Hindlimb muscle (tissue), 1 donor: ENCODE measurements around the gene PRTG. TPM values are rescaled to one million over a fixed set of nuclear protein-coding genes. Genes with fewer than 3 reads are reported as not detected.
"Not testable (repeated sequence)": the region's sequence is repeated elsewhere in the genome, so short reads cannot be mapped to it uniquely, and the experiment has no call there.

Experiments
- DNase-seq: peaks from one replicate; pipeline ENCODE4 v3.0.0-alpha.2; 2013
- polyA plus RNA-seq: library from polyadenylated mRNA; unstranded; fragments of 120-200 nt; gene quantifications from one replicate; pipeline ENCODE4 v1.2.1, GENCODE V29; 2013; ENCODE audit not compliant: insufficient read length

Gene PRTG
- polyA plus RNA-seq, 1 donor: 2.3 TPM

DNA sequence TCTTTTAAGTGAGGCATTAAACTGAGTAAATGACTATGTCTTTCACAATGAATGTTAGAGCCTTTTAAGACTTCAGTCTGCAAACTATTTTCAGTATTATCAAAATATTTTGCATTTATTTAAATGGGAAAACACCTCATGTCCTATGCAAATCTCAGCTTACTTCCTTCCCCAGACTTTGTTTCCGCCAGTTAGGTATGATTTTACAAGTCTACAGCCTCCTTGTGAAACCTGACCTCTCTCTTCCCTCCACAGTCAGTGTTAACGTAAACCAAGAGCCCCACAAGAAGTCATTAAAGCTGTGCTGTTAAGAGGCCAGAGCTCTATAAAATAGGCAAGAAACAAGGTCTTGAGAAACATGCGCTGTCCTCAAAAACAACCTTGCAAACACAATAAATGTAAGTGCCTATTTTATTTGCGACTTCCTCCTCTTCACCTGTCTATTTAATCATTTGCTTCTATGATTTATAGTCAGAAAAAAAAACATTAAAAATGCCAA lies 48.3 kb downstream of the PRTG start:
- DNase-seq: peak; percentile 4

DNA sequence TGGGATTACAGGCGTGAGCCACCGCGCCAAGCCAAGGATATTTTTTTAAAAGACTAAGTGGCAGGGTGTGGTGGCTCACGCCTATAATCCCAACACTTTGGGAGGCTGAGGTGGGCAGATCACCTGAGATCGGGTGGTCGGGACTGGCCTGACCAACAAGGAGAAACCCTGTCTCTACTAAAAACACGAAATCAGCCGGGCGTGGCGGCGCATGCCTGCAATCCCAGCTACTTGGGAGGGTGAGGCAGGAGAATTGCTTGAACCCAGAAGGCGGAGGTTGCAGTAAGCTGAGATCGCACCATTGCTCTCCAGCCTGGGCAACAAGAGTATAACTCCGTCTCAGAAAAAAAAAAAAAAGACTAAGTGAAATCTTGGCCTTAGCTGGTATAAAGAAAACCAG lies 49.8 kb downstream of the PRTG start:
- DNase-seq: not testable (repeated sequence)

DNA sequence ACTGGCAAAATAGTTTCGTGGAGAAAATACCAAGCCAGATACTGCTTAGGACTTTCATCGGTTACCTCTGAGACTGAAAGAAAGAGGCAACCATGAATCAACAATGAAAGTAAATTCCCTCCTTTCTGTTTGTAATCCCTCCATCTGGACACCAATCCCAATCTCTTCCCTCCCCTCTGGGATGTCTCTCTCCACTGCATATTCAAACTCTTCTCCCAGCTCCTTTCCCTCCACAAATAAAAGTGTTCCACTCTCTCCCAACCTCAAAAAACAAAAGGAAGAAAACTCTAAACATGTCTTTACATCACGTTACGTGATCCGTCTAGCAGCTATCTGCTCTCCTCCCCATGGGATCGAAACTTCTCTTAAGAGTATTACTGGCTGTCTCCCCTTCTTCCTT lies 55.2 kb downstream of the PRTG start:
- no peak for DNase-seq

DNA sequence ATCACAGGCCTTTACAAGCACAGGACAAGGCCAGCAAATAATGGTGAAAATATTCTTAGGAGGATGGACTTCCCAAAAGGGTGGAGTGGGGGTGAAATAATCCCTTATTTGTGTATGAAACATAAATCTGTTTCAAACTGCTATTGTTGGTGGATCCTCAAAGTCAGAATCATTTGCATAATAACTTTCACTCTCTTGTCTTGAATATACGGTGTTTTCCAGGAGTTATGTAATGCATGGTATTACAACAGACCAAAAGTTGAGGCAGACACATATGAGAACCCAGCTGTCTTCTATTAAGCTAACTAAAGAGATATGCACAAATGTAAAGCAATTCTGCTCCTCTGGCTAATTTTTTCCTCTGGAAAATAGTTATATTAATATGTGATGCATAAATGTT lies 57.7 kb downstream of the PRTG start:
- no peak for DNase-seq

DNA sequence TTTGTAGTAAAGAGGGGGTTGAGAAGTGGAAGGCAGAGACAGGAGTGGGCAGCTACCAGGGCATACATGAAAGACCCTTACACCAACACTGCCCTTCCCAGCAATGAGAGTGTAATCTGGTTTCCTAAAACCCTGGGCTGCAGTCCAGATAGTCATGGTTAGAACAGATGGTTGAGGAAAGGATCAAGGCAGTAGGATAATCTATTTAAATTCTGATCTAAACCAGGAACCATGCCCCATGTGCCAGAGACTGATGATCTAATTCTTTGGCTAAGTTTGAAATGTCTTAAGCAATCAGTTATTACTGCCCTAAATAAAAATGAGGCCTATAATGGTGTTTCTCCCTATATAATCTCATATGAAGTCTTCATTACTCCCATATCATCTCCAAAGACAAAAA lies 59.6 kb downstream of the PRTG start:
- no peak for DNase-seq

DNA sequence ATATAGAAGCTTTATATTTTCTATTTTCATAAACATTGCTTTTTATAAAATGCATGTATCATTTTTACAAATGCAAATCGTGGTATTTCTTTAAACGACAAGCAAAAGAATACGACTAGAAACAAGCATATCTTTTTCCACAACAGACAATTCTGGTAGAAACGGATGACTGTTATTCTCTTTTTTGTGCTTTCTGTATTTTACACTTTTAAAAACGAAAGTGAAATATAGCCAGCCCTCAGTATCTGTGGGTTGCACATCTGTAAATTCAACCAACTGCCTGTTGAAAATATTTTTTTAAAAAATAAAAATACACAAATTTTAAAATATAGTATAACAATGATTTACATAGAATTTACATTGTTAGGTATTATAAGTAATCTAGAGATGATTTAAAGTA lies 61.3 kb downstream of the PRTG start:
- DNase-seq: no peak

DNA sequence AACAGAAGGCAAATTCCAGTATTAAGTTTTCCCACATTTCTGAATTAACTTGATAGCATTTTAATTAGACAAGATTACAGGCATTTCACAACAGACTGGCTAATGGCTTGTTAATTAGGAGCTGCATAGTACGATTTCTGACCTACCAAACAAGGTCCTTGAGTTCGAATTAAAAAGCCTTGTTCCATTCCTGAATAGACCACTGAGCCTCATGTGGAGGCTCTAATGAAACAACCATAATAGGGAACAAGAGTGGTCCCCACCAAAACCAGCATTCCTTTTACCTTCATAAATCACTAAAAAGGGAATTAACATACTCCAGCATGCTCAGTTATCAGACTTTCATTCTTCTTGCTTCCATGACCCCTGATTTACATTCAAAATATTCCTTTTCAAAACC lies 66.4 kb downstream of the PRTG start:
- no peak for DNase-seq

DNA sequence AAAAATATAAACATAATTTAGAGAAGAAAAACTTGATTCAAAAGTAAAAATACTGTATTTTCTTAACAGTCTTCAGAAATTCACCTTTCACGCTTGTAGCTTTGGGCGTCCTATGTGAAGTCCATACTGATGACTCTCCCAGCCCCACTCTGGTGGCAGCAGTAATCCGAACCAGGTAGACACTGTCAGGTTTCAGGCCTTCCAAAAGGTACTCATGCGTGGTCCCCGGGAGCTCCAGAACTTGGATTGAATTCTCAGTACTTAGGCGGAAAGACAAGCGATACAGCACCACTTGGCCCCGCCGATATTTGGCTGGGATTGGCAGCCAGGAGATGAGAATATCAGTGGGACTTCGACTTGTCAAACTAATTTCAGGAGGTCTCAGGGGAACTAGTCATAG lies 69.7 kb downstream of the PRTG start:
- no peak for DNase-seq

DNA sequence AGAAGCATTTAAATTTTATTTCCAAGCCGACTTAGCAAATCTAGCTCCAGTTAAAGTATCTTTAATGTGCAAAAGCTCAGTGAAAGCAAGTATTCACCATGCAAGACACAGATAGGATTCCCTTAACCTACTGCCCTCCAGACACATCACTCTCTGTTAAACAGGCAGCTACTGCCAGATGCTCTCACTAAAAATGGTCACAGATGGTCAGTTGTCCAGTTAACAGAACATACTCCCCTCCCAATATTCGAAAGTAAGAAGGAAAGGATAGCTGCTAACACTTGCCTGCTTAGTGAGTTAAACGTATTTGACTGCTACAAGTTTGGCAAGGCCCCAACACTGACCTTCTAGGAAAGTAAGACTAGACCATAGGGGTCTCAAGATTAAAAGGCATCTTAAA lies 73.7 kb downstream of the PRTG start:
- DNase-seq: no peak

DNA sequence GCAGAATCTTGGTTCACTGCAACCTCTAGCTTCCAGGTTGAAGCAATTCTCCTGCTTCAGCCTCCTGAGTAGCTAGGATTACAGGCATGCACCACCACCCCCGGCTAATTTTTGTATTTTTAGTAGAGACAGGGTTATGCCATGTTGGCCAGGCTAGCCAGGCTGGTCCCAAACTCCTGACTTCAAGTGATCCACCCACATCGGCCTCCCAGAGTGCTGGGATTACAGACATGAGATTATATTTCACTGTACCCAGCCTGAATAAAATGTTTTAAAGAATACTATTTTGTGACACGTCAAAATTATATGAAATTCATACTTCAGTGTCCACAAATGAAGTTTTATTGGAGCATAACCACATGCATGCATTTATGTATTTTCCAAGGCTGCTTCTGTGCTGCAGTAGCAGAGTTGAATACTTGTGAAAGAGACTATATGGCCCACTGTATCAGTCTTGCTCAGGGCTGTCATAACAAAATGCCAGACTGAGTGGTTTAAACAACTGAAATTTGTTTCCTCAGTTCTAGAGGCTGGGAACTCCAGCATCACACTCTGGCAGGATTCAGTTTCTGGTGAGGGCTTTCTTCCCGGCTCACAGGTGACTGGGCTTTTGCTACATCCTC lies 77.2 kb downstream of the PRTG start:
- DNase-seq: no peak

DNA sequence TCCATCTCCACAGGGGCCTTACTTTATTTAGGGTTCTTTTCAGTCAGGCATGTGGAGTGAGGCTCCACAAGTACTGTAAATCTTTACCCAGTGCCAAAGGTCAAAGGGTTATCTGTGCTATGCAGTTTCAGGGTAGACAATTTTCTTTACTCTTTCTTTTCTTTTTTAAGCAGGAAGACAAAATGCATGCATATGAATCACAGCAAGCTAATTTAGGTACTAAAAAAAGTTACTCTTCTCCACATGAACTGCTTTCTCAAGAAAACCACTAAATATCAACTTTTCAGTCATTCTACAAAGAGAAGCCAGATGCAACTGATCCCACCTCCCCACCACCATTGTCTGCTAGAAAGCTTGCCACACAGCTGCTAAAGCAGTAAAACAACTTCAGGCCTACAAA lies 81.5 kb downstream of the PRTG start:
- DNase-seq: no peak

DNA sequence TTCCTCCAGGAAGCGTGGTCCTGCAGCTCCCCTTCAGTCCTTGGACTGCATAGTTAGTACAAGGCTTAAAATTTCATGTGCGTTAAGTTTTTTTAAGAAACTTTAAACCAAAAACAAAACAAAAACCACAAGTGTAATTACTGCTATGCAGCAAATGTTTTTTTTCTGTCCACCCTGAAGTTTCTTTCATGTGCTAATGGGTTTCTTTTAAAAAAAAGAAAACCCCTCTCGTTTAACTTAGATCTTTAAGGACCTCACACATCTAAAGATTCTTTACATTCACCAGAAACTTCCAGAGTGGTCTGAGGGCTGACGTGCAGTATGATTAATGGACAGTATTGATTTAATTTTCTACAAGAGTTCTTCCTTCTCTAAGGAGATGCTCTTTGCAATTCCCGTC lies 82.8 kb downstream of the PRTG start:
- no peak for DNase-seq

DNA sequence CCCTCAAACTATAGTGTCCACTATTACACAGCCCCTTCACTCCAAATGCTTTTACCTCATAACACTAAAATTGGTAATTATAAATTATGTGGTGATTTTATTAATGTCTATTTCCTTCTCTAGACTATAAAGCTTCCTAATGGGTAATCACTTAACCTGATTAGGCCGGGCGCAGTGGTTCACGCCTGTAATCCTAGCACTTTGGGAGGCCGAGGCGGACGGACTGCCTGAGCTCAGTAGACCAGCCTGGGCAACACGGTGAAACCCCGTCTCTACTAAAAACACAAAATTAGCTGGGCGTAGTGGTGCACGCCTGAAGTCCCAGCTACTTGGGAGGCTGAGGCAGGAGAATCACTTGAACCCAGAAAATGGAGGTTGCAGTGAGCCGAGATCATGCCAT lies 83.5 kb downstream of the PRTG start:
- DNase-seq: no peak

DNA sequence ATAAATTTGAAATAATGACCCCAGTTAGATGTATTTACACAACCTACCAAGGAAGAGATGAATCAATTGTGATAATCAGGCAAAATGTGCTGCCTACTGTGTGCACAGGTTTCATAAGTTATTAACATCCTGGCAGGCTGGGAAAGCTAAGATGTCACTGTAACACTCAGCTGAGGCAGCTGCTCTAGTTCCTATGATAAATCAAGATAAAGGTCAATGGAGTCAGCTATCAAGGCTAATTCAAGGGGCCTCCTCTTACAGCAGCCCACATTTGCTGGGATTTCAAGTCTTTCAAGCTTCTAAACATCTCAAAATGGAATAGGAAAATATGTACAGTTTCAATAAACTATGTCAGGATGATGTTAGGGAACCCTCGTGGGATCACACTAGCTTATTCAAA lies 84.1 kb downstream of the PRTG start:
- DNase-seq: no peak

DNA sequence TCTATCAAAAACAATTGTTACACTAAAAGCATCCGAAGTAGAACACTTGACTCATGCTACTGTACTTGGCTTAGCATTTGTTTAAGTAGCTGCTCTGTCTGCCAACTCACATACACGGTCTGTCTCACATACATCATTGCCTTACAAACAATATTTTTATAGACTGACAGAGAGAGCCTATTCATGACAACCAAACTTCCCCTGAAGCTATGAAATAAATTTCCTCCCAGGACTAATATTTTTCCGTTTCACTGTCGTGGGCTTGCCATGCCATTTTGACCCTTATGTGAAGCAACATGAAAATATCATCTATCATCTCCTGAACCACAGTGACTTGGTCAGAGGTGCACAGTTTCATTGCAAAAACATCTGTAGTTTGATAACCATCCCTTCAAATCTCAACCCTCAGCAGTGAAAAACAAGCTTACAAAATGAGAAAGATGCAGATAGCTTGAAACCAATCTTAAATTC lies 88.4 kb downstream of the PRTG start:
- no peak for DNase-seq

DNA sequence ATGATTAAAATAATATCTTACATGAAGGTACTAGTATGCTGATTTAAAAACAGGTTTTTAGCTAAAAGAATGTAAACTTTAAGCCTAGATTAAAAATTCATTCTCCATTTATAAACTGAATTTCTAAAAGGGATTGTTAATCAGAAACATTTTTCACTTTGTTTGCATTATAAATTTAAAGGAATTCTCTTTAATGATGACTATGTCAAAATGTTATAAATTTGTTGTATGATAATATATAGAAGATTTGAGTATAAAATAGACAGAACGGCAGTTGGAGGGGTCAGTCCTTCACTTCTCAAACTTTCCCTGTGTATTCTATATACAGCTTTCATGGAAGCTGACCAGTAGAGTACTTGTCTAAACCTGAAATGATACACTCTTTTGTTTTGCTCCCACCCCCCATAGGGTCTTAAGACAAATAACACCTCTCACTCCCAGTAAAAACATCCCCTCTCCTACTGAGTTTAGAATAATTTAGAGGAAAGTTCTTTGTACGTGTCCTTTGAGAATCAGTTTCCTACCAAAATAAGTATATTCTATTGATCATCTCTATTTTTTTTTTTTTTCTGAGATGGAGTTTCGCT lies 90.0 kb downstream of the PRTG start:
- DNase-seq: no peak

DNA sequence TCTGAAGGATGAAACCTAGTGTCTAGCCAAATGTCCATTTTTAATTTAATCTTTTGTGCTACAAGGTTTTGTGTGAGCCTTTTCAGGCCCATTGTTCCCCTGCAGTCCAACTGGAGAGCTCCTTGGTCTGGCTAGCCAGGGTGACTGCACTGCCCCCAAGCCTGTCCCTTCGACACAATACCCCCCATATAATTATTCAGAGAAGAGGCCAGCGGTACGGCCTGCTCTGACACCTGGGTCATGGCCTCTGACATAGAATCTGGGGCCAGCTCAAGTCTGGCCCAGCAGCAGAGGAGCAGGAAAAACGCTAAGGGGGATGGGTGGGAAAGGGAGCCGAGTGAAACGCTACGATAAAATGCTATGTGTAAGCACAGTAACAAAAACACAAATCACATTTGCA lies 90.6 kb downstream of the PRTG start:
- DNase-seq: no peak

DNA sequence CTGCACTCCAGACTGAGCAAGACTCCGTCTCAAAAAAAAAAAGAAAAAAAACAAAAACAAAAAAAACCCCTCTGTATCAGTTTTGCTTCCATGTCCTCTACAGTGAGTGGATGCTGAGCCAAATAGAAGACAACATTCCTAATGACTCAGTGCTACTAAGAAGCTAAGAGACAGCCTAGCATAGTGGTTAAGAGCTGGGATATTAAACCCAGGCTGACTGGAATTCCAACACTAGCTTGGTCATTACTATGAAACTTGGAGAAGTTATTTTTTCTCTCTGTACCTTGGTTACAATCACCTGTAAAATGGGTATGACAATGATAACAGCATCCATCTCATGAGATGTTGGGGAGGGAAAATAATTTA lies 93.9 kb downstream of the PRTG start:
- DNase-seq: no peak

DNA sequence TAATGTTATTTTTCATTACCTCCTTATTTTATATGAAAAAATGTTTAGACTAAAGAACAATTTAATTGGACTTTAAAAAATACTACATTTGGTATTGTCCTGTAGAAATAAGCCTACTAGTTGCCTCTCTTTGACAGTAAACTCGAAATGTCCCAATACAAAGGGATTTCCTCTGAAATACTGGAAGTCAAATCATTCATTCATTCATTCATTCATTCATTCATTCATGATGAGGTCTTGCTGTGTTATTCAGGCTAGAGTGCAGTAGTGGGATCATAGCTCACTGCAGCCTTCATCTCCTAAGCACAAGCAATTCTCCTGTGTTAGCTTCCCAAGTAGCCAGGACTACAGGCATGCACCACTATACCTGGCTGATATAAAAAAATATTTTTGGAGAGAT lies 104.2 kb downstream of the PRTG start:
- no peak for DNase-seq

DNA sequence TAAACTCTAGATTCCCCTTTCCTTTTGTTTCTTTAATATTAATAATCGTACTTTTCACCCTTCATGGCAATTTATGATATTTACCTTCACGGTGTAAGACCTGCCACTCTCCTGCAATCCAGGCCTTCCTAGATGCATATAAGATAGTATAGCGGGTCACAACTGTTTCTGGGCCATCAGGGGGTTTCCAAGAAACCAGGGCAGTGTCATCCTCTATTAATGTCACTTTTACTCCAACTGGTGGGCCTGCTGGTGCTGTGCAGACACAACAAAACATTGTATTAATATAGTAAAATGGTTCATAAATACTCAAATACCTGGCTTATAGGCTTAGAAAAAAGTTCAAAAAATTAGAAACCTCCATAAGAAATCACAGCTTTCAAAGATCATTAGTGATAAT lies 105.9 kb downstream of the PRTG start:
- DNase-seq: no peak

DNA sequence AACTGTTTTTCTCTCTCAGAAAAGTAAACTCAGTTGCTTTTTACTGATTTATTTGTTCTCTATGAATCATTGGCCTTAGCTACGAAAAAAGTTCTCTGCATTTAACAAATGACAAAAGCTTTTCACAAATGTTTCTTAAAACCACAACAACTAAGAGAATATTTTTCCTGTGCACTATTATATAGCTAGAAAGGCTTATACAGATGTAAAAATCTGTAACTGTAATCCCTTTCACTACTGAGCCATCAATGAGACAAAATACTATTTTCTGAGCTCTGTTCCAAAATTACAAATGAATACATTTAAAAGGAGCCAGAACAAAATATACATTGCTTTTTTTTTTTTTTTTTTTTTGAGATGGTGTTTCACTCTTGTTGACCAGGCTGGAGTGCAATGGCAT lies 109.2 kb downstream of the PRTG start:
- no peak for DNase-seq

DNA sequence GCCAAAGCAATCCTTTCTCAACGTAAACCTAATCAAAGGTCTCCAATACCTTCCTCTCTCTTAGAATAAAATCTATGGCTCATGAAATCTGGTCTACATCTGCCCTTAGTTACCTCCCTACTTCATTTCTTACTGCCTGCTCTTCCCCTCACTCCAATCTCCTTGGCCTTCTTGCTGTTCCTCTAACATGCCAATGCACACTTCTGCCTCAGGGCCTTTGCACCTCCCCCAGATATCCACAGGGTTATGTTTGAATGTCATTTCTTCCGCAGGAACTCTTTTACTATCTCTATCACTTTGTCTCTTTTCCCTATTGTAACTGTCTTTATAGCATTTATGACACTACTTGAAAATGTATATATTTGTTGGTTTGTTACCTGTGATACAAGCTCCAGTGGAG lies 110.5 kb downstream of the PRTG start:
- DNase-seq: no peak

DNA sequence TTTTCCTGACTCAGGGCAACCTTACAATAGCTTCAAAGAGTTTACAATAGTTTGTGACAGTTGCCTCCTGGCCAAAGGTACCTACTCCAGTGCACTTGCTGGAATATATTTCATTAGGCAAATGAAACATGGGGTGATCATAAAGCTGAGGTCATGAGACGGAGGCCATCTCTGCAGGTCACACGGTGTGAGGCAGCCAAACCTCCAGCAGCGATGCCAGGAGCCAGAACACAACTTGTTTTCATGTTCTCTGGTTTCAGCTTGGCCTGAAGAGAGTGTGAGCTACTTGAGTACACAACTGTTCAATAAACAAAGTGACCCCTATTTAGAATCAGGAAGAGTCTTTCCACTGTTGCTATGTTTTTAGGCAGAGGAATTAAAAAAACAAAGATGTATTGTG lies 112.1 kb downstream of the PRTG start:
- no peak for DNase-seq

DNA sequence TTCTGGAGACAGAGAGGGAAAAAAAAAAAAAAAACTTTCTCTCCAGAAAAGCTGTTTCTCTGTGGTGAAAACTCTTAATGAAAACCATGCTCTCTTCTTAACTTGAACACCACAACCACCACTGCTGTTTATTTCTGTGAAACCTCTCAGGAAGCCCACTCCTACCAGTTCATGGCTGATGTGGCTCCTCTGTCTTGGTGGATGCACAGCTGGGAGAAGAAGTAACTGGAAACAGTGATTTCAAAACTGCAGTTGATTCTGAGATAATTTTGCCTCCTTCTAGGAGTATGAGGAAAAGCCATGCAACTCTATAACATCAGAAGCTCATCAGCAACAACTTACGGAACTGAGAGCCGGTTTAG lies 114.6 kb downstream of the PRTG start:
- no peak for DNase-seq
